ENCODE data around the gene AKNA.

Gene AKNA

GRCh38 chr9:114374936-114375335, 12.8 kb downstream of the AKNA start:
- no peak for DNase-seq

DNA sequence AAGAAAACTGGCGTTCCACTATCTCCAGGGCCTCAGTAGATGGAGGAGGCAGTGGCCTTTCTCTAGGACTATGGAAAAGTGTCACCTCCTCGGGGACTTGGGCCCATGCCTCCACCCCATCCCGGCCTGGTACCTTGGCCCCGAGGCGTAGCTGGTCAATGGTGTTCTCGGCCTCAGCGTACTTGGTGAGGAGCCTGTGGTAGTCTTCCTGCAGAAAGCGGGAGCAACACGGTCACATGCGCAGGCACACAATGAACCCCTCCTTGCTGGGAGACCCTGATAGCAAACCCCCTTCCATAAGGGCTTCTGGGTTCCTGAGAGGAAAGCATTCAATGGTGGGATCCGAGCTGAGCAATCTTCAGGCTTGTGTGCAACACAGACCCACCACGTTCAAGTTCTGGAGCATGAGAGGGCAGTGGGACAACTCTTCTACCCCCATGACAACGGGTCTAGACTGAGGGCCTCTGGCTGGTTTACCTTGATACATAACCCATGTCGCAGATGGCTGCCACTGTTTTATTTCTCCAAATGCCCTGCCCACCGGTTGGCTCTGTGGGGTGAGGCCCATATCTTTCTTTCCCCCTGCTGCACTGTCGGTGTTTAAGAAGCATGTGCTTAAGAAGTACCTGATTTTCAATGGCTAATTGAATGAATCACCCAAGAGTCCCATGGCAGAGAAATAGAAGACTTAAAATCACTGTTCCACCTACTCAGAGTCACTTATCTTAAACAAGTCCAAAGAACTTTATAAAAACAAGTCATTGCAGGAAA, 13.6 kb downstream of the AKNA start:
- DNase-seq: no peak

DNA sequence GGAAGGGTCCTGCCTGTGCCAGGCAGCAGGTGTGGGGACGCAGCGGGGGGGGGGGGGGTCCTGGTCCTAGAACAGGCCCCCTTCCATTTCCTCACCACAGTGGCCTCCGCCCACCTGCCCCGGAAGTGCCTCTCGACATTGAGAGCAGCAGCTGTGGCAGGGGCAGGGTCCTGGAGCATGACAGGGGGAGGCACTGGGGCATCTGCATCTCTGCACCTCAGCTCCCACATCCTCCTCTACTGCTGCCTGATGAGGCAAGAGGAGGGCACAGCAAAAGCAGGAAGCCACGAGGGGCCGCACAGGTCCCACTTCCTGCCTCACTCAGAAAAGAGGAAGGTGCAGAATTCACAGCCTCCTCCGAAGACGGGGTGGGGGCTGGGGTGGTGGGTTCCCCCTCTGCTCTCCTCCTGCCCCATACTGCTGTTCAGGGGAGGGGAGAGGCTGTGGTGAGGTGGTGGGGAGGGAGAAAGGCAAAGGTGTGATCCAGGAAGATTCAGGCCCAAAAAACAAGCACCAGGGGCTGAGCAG, 14.8 kb downstream of the AKNA start:
- DNase-seq: no peak

DNA sequence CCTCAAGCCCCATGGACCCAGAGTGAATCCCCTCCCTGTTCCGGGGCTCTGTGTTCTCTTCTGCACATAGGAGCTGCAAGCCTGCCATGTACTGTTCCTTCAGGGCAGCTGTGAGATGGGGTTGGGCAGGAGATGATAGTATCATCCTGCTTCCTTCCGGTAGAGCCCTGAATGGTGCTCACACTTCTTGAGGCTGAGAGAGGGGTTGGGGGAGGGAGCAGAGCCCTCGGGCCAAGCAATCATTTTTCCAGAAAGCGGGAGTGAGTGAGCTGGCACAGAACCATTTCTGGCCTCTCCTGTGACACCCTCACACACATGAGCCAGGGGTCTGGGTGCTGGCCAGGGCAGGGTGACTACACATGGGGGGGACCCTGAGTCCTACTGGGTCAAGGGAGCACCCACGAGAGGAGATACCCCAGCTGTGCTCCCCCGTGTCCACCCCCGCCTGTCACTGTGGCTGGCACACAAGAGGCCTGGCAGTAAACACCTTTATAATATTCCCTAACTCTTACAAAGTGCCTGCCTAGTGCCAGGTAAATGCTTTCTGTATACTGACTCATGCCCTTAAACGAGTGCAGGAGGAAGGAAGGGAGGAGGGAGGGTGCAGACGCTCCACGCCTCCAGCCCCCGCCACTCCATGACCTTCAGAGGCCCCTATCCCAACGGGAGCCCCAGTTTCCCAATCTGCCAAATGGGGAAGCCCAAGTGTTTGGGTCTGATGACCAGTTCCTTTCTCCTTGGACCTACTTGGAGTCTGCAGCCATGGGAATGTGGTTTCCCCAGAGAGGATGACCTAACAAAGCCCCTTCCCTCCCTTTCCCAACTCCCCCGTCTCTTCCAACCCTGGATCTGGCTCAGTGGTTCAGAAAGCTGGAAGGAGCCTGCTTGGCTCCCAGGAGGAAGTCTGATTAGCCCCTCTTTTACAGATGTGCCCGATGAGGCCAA, 15.5 kb downstream of the AKNA start:
- DNase-seq: no peak

- DNase-seq: no peak
These were observed 16.3 kb downstream of the AKNA start for GRCh38 chr9:114371343-114371944.

GRCh38 chr9:114370968-114371320, 16.8 kb downstream of the AKNA start:
- DNase-seq: no peak

- DNase-seq: no peak
These were observed 17.4 kb downstream of the AKNA start for GRCh38 chr9:114370251-114370967.

DNA sequence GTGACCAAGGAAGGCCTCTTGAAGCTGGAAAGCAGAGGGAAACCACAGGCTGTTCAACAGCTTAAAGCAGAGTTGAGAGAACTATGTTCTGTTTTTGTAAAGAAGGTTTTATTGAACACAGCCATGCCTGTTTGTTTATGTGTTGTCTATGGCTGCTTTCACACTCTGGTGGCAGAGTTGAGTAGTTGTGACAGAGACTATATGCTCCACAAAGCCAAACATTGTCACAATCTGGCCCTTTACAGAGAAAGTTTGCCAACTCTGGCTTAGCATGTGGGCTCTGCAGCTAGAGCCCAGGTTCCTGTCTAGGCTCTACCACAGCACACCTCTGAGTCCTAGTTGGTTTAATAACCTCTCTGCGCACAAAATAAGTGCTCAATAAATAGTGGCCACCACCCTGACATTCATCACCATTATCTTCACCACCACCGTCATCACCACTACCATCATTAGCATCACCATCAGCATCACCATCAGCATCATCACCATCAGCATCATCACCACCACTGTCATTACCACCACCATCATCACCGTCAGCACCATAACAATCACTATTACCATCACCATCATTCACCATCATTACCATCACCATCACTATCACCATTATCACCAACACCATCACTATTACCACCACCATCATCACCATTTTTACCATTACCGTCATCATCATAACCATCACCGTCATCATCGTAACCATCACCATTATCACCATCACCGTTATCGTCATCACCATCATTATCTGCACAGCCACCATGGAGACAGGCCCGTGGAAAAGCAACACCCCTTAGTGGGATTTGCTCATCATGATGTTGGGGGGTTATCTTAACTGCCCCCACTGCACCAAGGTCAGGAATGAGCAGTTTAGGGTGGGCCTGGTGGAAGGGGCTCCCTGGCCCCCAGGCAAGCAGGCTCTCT, 18.3 kb downstream of the AKNA start:
- DNase-seq: no peak

- no peak for DNase-seq
These were observed 19.8 kb downstream of the AKNA start for GRCh38 chr9:114367772-114368569.

DNA sequence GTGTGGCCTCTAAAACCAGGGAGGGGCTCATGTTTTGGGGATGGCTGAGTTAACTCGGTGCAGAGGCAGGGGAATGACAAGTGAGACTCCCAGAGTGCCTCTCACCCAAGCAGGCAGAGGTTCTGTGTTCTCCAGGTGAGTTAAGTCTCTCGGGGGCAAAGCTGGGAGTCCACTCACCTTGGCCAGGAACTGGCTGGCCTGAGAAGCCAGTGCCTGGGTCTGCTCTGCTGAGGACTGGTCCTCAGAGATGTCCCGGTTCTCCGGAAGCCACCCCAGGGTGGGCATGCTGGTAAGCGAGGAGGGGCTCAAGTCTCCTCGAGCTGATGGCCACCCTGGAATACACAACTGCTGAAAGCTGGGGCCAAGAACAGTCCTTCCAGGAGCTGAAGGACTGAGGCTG, 20.4 kb downstream of the AKNA start:
- no peak for DNase-seq

DNA sequence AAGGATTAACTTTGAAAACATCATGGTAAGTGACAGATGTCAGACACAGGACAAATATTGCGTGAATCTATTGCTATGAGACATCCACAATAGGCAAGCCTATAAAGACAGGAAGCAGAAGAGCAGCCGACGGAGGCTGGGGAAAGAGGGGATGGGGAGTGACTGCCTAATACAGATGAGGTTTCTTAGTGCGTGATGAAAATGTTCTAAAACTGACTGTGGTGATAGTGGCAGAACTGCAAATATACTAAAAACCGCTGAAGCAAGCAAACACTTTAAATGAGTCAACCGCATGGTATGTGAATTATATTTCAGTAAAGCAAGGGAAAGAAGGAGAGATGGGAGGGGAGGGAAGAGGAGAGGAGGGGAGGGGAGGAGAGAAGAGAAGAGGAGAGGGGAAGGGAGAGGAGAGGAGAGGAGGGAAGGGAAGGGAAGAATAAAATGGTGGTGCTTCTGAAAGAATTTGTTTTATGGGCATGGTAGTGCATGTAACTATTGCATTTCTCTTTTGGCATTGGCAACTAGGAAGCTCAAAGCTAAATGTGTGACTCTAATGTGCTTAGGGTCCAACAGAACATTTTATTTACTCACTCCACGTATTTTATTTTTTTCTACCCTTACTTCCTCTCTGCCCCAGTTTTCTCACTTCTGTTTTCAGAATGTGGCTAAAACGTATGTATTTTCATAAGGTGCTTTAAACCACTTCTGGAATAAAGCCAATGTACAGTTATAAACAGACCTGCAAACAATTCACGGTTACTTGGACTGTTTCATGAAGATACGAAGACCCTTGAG, 21.3 kb downstream of the AKNA start:
- no peak for DNase-seq

- no peak for DNase-seq
These were observed 22.6 kb downstream of the AKNA start for GRCh38 chr9:114365194-114365593.

DNA sequence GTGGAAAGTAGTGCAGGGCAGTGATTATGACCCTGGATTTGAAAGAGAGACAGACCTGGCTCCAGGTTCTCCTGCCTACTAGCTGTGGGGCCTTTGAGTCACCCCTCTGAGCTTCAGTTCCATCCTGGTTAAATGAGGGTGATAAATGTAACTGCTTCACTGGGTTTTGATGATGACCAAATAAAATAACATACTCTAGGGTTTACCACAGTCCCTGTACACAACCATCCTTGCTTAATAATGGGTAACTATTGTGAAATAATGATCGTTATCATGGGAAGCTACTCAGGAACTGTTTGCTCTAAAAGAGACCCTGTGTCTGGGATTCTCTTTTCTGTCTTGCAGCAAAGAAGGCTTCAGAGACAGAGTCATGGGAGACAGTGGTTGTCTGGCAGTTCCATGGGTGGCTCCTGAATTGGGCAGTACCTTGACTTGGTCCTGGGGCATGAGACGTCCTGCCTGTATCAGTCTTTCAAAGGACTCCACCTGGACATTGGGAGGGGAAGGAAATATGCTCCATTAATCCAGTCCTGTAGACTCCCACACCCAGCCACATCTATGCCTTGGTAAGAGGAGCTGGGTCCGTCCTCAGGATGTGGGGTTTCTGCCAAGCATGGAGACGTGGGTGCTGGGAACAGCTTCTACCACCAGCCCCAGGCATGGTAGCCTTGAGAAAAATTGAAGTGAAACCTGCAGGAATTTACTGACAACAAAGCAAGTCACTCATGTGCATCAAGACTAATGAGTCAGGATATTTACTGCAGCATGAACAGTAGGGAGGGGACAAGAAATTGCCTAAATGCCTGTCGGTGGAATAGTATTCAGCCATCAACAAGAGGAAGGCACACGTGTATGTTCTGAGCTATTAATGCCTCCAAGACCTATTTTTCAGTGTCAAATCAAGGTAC, 23.4 kb downstream of the AKNA start:
- no peak for DNase-seq

- no peak for DNase-seq
These were observed 24.4 kb downstream of the AKNA start for GRCh38 chr9:114363424-114363823.

DNA sequence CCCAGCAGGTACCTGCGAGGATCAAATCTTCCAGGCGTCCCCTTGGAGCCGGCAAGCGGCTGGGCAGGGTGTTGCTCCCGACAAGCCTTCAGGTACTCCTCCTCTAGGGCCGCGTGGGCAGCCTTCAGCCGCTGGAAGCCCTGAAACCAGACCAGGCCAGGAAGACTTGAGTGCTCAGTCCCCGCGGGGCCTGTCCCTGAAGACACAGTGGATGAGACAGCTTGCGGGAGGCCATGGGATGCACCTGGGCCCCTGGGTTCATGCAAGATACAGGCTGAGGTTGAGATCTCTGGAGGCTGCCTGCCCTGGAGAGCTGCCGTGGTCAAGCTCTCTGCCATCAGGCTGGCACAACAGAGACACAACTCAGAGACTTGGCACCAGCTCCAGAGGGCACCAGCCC, 25.4 kb downstream of the AKNA start:
- no peak for DNase-seq

- DNase-seq: no peak
These were observed 26.2 kb downstream of the AKNA start for GRCh38 chr9:114361542-114361941.

DNA sequence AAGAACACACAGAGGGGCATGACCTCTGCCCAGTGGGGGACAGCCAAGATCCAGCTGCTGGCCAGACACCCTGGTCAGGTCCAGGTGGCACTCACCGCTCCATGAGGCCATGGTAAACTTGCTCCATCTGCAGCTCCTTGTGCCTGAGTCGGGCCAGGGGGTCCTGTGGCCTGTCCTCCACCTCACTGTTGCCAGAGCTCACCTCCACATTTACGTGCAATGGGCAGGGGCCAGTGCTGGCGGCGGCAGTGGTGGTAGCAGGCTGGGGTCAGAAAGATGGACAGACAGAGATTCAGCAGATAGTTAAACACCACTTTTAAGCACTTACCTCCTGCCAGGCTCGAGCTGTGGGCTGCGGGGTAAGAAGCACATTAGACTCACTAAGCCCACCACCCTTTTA, 28.0 kb downstream of the AKNA start:
- DNase-seq: no peak

DNA sequence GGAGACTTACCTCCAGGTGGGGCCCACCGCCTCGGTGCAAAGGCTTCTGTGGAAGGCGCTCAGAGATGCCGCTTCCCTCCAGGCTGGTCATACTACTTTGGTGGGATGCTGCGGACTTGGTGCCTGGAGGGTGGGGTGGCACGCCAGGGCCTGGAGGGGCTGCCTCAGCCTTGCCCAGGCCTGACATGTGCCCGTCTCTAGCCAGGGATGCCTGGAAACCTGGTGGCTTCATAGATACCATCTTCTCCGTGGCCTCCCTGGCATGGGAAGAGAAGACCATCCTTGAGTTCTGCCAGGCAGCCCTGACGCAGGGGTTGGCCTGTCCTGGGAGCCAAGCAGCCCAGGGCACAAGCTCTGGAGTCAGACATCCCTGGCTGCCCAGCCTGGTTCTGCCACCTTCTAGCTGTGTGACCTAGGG, 29.9 kb downstream of the AKNA start:
- DNase-seq: no peak

GRCh38 chr9:114357360-114357759, 30.4 kb downstream of the AKNA start:
- no peak for DNase-seq

Data from NCI-H1436 treated with DMSO at 0.1 percent for 48 hours (cell line).